GM19397 (cell line): ENCODE results near the gene CLMN.

Experiments used
- ATAC-seq: cut with Tn5 transposase; IDR thresholded peaks from one replicate; pipeline ENCODE4 v1.9.1; 2021; ENCODE audit warnings: mild to moderate bottlenecking, moderate library complexity; ENCODE audit not compliant: unreplicated experiment

Gene CLMN

GRCh38 chr14:95319312-95320077 lies at the start of gene CLMN:
Gene CLMN, minus strand, starts transcription at chr14:95319908. Its CDS starts 116 bp downstream, at chr14:95319792.
- peak; percentile 50 for ATAC-seq

DNA sequence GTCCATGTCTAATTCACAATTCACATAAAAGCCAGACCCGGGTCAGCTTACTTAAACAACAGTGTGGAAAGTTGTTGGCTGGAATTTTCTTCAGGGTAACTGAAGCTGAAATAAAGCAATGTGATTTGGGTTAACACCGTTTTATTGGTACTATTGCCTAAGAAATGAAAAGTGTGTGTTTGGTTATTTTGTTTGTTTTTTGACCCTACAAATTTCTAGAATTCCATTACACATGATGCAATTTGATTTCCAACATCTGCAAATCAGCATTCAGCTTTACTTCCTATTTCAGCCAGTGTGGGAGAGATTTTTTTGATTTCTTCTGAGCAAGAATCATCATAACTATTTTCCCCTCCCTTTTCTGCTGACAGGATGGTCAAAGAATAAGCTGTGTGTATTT lies 45.7 kb upstream of the CLMN start:
- no peak for ATAC-seq

DNA sequence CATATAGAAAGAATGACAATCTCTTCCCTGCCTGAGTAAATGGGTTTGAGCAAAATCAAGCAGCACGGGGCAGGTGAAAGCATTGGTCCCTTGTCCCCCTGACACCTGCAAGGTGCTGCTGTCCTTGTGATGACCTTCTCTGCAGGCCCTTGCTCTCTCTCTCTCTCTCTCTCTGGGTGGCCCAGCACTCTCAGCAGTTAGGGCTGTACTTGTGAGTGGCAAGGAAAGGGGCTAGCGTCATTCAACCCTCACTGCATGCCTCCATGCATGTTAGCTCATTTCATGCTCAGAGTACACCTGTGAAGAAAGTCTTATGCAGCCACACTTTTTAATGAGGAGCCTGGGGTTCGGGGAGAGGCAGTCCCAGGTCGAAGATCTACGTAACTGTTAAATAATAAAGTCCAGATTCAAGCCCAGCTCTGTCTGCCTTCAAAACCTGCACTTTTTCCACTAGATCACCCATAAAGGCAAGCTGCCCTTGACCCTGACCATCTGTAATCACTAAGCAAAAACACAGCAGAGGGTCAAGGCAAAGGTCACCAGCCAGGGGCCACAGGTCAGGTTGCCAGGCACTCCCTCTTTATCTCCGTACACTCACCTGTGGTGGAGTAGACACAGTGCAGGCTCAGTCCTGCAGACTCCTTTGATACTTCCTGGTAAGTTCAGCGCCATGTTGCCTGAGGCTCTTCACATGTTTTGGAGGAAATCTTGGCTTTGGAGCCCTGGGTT lies 44.9 kb upstream of the CLMN start:
- no peak for ATAC-seq

DNA sequence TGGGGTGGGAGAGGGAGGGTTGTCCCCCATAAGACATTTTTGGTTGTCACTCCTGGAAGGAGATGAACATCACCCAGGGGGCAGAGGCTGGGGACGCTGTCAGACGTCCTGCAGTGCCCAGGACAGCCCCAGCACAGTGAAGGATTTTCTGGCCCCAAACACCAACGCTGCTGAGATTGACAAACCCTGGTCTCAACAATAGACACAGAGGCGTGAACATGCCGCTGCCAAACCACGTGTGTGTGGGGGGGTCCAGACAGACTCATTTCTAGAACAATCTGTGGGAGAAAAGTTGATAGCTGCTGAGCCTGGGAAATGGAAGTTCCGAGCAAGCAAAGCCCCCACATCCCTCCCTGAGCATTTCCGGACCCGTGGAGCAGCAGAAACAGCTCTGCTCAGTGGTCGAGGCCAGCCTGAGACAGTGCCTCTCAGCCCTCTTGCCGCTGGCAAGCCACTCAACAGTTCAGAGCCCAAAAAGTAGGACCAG lies 43.8 kb upstream of the CLMN start:
- no peak for ATAC-seq

- no peak for ATAC-seq
Observed at GRCh38 chr14:95362138-95362494, 42.4 kb upstream of the CLMN start.

DNA sequence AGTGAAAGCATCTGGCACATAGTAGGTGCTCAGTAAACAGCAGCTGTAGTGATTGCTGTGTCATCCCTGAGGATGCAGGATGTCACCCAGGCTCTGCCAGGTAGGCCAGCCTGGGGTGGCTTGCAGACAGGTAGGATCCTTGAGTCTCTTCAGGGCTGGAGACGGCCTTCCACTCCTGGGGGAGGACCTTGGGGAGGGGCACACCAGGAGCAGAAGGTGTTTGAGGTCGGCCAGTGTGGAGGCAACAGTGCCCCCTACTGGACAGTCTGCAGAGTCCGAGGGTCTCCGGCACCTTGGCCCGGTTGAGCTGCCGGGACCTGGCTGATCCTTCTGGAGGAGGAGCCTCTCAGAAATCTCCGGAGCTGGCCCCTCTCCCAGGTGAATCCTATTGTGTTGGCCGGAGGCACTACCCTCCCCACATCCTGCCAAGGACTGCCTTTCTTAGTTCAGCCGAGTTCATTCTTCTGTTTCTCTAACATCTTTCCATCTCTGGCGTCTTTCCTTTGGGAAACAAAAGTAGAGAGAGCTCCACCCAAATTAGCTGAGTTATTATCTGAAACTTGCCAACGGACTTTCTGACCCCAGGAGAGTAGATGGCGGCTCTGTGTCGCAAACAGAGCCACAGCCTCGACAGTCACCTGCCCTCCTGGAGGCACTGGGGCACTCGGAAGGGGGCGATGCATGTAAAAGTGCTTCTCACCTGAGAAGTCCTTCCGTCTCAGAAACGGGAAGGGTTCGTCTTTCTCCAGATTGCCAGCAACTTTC lies 41.8 kb upstream of the CLMN start:
- ATAC-seq = no peak

DNA sequence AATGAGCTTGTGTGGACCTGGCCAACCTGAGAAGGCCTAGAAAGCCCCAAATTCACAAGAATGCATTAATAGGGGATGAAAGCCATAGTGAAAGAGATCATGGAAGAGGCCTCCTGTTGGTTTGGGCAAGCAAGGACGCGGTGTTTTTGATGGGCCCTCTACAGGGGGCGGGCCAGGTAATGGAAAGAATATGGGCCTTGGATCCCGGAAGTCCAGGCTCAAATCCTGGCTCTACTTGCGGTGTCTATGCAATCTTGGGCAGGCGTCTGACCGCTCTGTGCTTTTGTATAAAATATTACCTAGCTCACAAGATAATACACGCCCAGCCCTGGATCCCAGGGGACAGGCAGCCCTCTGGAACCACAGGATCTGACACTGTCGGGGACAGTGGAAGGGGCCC lies 41.1 kb upstream of the CLMN start:
- ATAC-seq = no peak

- no peak for ATAC-seq
Observed at GRCh38 chr14:95359994-95360826, 40.5 kb upstream of the CLMN start.

- ATAC-seq = no peak
Observed at GRCh38 chr14:95356245-95356869, 36.6 kb upstream of the CLMN start.

GRCh38 chr14:95355422-95355821 lies 35.7 kb upstream of the CLMN start:
- ATAC-seq = no peak

- ATAC-seq = no peak
Observed at GRCh38 chr14:95354834-95355233, 35.1 kb upstream of the CLMN start.

DNA sequence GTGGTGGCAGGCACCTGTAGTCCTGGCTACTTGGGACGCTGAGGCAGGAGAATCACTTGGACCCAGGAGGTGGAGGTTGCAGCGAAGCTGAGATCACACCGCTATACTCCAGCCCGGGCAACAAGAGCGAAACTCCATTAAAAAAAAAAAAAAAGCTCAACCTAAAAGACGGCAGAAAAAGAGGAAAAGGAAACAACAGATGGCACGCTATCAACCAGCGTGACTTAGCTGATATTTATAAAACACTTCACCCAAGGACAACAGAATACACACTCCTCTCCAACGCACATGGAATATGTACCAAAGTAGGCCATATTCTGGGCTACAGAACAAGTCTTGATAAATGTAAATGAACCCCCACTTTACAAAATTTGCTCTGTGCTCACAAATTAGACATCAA lies 34.0 kb upstream of the CLMN start:
- ATAC-seq = no peak

- no peak for ATAC-seq
Observed at GRCh38 chr14:95353007-95353406, 33.3 kb upstream of the CLMN start.

DNA sequence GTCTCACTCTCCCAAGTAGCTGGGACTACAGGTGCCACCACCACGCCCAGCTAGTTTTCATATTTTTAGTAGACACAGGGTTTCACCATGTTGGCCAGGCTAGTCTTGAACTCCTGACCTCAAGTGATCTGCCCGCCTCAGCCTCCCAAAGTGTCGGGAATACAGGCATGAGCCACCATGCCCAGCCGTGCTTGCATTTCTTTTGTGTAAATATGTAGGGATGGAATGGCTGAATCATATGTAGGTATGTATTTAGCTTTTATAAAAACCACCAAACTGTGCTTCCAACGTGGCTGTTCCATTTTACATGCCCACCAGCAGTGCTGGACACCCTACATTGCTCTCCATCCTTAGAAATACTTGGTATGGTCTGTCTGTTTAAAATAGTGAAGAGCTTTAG lies 32.8 kb upstream of the CLMN start:
- no peak for ATAC-seq

DNA sequence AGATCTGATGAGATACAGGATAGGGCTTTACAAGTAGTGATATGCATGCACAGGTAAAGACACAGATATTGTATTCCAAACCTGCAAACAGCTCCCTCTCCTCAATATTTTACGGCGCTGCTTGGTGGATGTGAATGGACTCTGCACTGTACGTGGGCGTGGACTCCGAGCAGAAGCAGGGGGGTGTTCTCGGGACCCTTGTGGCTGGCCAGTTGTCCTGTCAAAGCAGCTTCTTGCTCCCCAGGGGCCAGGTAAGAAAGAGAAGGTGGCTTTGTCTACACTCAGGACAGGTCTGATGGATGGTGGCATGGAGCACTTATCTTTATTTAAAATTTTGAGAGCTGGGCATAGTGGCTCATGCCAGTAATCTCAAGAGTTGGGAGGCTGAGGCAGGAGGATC lies 29.5 kb upstream of the CLMN start:
- ATAC-seq = no peak

DNA sequence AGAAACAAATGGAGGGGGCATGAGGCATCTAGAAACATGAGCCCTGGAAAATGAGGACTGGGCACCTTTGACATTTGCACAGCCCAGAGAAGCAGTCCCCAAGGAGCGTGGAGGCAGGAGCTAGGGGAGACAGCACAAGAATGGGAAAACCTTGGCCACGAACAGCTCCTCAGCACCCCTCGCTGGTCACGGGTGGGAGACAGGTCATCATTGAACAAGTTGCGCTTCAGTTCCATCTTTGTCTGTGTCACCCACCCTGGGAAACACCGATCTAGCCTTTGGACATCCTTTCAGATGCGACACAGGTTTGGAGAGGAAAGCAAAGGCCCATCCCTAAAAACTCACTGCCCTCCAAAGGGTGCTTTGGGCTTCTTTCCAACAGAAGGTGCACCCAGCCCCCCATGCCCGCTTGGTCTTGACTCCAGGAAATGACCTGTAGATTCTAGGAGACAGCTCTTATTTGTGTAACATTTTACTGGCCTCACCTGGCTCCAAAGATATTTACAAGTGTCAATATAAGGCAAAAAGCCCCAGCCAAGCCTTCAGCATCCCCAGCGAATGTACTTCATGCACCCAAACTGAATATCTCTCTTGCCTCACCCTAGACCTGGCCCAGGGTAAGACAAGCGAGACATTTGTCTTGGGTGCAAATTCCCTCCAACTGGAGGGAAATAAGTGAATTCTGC lies 28.8 kb upstream of the CLMN start:
- no peak for ATAC-seq

- ATAC-seq = no peak
Observed at GRCh38 chr14:95346820-95347219, 27.1 kb upstream of the CLMN start.

DNA sequence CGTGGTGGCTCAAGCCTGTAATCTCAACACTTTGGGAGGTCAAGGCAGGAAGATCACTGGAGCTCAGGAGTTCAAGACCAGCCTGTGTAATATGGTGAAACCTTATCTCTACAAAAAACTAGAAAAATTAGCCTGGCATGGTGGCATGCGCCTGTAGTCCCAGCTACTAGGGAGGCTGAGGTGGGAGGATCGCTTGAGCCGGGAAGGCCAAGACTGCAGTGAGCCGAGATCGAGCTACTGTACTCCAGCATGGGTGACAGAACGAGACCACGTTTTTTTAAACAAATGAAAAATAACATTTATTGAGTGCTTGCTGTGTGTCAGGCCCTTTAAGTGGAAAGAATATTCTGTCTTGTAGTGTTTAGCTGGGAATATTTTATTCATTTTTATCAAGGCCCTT lies 26.6 kb upstream of the CLMN start:
- no peak for ATAC-seq

DNA sequence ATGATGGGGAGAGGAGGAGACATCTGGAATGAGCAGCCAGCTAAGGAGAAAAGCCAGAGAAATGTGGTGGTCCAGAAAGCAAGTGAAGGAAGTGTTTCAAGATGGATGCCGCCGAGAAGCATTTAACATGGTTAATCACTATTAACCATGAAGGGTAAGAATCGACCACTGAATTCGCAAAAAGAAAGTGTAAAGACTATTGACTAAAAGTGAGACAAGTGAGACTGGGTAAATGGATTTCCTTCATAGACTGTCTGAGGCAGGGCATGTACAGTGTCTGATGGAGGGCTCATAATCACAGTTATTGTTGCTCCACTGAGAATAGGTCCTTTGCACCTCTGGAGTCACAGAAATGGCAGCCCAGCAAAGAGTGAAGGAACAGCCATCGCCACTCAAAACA lies 25.3 kb upstream of the CLMN start:
- no peak for ATAC-seq

DNA sequence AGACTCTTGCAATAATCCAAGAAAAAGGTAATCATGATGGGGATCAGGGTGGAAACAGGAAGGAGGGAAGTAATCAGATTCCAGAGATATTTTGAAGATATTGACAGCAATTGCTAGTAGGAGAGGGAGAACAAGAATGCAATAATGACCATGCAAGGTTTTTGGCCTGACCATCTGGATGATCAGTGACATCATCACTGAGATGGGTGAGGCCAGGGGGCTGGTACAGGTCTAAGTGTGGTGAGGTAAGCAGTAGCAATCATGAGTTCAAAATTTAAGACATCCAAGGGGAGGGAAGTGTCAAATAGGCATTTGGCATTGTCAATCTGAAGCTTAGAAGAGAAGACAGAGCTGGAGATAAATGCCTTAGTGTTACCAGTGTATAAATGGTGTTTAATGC lies 24.8 kb upstream of the CLMN start:
- ATAC-seq = no peak
